Astrocyte of the hippocampus (primary cell): ENCODE measurements around the gene LUC7L.
"Not testable (repeated sequence)": the region's sequence is repeated elsewhere in the genome, so short reads cannot be mapped to it uniquely, and the experiment has no call there.

ENCODE experiments used
- DNase-seq: peaks from one replicate; pipeline ENCODE4 v3.0.0; 2011; ENCODE audit warnings: low read depth, low spot score

Gene LUC7L

DNA sequence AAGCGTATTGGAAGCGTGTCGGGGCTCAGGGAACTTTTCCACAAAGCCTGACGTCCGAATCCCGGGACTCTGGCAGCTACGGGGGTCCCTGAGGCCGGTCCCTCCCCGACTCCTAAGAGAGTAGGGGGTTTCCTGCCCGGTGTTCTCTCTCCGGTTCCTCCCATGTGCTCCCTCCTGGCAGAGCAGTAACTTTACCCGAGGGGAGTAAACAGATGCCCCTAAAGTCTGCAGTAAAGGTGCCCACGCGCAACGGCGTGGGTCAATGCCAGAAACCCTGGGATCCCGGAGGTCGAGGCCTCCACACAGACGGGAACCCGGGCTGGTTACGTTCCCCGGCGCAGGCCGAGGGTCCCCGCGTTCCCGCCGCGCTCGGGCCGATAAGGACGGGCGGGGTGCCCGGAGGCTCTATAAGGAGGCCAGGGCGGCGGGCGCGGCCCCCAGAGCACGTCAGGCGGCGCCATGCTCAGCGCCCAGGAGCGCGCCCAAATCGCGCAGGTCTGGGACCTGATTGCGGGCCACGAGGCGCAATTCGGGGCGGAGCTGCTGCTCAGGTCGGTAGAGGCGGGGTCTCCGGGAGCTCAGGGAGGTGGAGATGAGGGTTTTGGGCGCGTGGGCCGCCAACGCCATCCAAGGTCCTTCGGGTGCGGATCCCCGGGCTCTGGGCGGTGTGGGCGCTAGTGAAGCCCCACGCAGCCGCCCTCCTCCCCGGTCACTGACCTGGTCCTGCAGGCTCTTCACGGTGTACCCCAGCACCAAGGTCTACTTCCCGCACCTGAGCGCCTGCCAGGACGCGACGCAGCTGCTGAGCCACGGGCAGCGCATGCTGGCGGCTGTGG, 63.5 kb downstream of the LUC7L start, which contains the start of gene HBM:
Gene HBM (plus strand): TSS at position 440 of the 836 bp plus-strand sequence. CDS start 20 bp downstream, at position 460.
- no peak for DNase-seq

DNA sequence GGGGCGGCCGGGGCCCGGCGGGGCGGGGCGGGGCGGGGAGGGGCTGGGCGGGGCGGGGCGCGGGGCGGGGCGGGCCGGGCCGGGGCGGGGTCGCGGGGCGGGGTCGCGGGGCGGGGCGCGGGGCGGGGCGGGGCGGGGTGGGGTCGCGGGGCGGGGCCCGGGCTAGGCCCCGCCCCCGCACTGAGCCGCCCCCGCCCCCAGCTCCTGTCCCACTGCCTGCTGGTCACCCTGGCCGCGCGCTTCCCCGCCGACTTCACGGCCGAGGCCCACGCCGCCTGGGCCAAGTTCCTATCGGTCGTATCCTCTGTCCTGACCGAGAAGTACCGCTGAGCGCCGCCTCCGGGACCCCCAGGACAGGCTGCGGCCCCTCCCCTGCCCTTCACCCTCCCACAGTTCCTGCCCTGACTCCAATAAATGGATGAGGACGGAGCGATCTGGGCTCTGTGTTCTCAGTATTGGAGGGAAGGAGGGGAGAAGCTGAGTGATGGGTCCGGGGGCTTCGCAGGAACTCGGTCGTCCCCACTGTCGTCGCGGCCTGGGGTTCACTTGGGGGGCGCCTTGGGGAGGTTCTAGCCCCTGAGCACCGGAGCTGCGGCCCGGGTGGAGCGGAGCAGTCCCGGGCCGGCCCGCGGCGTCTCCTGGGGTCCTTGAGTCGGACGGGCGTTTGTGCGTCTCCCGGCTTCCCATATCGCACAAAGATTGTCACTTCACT, 64.3 kb downstream of the LUC7L start:
- no peak for DNase-seq

DNA sequence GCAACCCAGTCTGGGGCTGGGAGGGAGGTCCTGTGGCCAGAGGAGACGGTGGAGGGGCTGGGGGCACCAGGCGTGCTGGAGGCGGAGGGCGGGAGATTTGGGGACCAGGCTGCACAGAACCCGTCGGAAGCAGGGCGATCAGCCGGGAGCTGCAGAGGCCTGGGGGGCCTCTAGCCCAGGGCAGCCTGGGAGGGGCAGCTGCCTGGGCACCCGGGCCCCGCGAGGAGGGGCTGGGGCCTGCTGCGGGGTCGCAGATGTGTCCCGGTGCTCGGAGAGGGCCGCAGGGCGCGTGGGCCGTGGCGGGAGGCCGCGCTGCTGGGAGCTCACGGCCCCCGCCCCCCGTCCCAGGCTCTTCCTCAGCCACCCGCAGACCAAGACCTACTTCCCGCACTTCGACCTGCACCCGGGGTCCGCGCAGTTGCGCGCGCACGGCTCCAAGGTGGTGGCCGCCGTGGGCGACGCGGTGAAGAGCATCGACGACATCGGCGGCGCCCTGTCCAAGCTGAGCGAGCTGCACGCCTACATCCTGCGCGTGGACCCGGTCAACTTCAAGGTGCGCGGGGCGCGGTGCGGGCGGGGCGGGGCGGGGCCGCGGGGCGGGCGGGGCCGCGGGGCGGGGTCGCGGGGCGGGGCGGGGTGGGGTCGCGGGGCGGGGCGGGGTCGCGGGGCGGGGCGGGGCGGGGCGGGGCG, 65.0 kb downstream of the LUC7L start:
- DNase-seq, result not testable (repeated sequence)

DNA sequence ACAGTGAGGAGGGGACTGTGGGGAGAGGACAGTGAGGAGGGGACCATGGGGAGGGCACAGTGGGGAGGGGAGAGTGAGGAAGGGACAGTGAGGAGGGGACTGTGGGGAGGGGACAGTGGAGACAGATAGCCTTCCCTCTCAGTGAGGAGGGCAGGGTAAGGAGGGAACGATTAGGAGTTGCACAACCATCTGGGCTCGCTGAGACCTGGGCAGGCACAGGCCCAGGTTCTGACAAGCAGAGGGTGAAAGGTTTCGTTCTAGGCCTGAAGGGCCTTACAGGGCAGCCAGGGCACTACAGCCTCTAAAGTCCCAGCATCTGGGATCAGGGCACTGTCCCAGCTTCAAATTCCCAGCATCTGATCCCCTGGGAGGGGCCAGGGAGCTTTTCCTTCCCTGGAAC, 65.6 kb downstream of the LUC7L start:
- DNase-seq, result not testable (repeated sequence)

DNA sequence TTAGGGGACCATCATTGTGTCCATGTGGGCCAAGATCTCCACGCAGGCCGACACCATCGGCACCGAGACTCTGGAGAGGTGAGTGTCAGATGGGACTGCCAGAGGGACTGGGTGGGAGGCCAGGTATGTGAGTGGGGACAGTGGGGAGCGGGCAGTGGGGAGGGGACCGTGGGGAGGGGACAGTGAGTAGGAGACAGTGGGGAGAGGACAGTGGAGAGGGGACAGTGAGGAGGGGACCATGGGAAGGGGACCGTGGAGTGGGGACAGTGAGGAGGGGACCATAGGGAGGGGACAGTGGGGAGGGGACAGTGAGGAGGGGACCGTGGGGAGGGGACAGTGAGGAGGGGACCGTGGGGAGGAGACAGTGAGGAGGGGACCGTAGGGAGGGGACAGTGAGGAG, 66.1 kb downstream of the LUC7L start:
- DNase-seq, result not testable (repeated sequence)

DNA sequence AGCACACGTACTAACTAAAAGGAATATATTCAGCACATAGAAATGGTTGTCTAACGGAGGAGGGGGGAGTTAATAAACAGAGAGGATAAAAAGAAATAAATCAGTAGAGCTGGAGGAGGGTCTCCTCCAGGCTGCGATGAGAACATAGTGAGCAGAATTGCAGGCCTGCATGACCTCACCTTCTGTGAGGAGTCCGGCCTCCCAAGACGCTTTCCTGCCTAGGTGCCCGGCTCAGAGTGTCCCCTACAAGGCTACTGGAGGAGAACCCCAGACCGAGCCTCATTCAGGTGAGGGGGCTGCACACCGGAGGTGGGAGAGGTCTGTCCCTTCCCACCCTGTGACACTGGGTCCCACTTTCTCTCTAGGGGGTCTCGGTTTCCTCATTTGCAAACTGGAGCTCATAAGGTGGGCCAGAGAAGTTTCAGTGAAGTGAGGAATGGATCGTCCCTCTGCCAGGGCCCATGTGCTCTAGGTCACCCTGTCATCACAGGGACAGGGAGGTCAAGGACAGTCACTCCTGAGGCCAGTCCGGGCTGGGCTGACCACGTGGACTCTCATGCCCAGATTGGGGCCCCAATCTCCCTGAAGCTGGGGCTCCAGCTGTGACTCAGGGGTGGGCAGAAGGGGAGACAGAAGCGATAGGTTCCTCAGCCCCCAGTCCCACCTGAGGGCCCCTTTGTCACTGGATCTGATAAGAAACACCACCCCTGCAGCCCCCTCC, 66.8 kb downstream of the LUC7L start:
- no peak for DNase-seq

DNA sequence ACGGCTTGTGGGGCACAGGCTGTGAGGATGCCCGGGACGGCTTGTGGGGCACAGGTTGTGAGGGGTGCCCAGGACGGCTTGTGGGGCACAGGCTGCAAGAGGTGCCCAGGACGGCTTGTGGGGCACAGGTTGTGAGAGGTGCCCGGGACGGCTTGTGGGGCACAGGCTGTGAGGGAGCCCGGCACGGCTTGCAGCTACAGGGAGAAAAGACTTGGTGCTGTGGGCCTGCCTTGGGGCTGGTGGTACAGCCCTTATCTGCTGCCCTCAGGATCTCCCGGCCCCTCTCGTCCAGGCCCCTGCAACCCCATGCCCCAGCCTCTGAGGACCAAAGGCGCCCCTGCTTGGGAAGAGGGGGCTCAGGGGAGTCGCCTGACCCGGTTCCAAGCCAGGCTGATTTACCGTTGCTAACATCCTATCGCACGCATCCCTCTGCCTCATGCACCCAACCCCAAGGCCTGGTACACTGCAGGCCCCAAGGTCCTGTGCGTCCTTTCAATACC, 68.5 kb downstream of the LUC7L start:
- no peak for DNase-seq

DNA sequence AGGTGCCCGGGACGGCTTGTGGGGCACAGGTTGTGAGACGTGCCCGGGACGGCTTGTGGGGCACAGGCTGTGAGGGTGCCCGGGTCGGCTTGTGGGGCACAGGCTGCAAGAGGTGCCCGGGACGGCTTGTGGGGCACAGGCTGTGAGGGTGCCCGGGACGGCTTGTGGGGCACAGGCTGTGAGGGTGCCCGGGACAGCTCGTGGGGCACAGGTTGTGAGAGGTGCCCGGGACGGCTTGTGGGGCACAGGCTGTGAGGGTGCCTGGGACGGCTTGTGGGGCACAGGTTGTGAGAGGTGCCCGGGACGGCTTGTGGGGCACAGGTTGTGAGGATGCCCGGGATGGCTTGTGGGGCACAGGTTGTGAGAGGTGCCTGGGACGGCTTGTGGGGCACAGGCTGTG, 69.0 kb downstream of the LUC7L start:
- DNase-seq, result not testable (repeated sequence)

DNA sequence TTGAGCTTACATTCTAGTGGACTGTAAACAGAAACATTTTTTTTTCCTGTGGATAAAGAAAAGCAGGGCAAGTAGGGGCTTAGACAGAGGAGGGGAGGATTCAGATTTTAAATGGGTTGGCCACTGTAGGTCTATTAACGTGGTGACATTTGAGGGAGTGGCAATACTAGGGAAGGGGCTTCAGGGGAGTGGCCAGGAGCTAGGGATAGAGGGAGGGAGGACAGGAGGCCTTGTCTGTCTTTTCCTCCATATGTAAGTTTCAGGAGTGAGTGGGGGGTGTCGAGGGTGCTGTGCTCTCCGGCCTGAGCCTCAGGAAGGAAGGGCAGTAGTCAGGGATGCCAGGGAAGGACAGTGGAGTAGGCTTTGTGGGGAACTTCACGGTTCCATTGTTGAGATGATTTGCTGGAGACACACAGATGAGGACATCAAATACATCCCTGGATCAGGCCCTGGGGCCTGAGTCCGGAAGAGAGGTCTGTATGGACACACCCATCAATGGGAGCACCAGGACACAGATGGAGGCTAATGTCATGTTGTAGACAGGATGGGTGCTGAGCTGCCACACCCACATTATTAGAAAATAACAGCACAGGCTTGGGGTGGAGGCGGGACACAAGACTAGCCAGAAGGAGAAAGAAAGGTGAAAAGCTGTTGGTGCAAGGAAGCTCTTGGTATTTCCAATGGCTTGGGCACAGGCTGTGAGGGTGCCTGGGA, 70.0 kb downstream of the LUC7L start:
- DNase-seq, result no peak

DNA sequence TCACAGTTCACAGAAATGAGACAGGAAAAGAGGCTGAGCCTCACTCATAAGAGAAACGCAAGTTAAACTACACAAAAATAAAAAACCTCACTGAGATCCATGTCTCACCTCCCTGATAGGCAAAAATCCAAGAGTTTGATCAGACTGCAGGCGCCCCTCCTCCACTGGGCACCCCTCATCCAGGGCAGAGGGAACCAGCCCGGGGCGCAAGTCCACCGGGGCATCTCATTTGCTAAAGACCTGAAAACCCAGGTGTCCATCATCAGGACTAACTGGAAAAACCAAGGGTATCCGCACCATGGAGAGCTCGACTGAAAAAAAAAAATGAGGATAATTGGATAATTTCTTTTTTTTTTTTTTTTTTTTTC, 74.2 kb downstream of the LUC7L start:
- no peak for DNase-seq

DNA sequence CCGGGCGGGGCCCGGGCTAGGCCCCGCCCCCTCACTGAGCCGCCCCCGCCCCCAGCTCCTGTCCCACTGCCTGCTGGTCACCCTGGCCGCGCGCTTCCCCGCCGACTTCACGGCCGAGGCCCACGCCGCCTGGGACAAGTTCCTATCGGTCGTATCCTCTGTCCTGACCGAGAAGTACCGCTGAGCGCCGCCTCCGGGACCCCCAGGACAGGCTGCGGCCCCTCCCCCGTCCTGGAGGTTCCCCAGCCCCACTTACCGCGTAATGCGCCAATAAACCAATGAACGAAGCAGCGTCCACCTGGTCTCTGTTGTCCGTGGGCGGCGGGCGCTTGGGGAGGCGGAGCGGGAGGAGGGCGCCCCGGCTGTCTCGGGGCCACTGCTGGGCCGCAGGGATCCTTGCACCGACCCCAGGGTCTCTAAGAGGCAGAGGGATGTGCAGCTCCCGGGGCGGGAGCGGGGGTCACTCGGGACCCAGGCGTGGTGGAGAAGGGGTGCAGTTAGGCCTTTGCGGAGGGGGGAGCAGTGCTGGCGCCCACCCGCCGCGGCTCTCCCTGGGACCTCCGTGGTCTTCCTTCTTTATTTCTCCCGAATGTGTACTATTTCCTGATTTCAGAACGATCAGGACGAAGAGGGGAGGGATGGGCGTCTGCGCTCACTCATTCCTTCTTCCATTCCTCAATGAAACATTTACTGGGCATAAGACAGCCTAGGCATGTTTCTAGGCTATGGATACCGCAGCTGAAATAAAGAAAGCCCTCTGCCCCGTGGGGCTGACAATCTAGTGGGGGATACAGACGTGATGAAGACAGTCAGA, 74.8 kb downstream of the LUC7L start:
- peak; percentile 39 for DNase-seq

DNA sequence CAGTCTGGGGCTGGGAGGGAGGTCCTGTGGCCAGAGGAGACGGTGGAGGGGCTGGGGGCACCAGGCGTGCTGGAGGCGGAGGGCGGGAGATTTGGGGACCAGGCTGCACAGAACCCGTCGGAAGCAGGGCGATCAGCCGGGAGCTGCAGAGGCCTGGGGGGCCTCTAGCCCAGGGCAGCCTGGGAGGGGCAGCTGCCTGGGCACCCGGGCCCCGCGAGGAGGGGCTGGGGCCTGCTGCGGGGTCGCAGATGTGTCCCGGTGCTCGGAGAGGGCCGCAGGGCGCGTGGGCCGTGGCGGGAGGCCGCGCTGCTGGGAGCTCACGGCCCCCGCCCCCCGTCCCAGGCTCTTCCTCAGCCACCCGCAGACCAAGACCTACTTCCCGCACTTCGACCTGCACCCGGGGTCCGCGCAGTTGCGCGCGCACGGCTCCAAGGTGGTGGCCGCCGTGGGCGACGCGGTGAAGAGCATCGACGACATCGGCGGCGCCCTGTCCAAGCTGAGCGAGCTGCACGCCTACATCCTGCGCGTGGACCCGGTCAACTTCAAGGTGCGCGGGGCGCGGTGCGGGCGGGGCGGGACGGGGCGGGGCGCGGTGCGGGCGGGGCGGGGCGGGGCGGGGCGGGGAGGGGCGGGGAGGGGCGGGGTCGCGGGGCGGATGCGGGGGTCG, 75.6 kb downstream of the LUC7L start:
- not testable (repeated sequence) for DNase-seq

DNA sequence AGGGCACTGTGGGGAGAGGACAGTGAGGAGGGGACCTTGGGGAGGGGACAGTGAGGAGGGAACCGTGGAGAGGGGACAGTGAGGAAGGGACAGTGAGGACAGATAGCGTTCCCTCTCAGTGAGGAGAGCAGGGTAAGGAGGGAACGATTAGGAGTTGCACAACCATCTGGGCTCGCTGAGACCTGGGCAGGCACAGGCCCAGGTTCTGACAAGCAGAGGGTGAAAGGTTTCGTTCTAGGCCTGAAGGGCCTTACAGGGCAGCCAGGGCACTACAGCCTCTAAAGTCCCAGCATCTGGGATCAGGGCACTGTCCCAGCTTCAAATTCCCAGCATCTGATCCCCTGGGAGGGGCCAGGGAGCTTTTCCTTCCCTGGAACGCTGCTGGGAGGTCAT, 76.1 kb downstream of the LUC7L start:
- not testable (repeated sequence) for DNase-seq

DNA sequence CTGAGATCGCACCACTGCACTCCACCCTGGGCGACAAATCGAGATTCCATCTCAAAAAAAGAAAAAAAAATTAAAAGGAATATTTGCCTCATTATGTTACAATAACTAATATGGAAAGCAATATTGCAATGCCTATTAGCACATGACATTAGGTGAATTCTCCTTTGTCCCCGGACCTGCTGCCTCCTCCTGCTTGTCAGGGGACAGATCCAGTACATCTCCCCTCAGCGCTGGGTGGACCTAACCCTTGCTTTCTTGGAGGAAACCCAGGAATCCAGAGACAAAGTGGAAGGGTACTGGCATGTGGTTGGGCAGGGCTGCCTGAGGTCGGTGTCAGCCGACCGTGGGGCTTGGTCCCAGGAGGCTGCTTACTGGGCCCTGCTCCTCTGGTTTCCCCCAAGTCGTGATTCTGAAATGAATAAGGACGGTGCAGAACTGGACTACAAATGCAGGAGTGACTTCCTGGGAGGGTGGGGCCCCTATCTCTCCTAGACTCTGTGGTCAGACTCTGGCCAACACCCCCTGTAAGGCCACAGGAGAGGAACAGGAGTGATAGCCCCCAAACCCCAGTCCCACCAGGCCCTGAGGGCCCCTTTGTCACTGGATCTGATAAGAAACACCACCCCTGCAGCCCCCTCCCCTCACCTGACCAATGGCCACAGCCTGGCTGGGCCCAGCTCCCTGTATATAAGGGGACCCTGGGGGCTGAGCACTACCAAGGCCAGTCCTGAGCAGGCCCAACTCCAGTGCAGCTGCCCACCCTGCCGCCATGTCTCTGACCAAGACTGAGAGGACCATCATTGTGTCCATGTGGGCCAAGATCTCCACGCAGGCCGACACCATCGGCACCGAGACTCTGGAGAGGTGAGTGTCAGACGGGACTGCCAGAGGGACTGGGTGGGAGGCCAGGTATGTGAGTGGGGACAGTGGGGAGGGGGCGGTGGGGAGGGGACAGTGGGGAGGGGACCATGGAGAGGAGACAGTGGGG, 76.8 kb downstream of the LUC7L start, which contains the start of gene HBZ:
Gene HBZ (plus strand): TSS at position 504 of the 988 bp plus-strand sequence. CDS start 266 bp downstream, at position 770.
- no peak for DNase-seq

DNA sequence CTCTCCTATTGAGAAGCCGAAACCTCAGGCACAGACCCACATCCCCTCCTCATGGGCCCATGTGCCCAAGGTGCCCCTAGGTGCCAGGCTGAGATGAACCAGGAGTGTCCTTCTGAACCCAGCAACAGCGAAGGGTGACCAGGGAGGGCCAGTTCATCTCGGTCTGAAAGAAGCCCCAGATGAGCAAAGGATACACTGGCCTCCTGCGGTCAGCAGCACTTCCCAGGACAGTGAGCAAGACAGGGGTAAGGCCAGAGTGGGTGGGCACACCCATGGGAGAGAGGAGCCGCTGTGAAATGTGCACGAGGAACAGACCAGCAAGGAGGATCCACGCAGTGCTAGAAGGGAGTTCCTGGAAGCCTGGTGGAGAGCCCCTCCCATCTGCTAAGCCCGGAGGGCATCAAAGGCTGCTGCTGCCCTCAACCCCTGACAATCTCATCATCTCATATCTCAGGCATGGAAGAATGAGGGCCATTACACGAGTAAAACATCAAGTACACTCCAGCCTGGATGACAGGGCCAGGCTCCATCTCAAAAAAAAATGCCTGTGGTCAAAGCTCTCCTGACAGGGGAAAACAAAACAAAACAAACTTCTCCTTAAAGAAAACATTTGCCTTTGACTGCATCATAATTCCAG, 80.1 kb downstream of the LUC7L start:
- DNase-seq, result peak; percentile 72

DNA sequence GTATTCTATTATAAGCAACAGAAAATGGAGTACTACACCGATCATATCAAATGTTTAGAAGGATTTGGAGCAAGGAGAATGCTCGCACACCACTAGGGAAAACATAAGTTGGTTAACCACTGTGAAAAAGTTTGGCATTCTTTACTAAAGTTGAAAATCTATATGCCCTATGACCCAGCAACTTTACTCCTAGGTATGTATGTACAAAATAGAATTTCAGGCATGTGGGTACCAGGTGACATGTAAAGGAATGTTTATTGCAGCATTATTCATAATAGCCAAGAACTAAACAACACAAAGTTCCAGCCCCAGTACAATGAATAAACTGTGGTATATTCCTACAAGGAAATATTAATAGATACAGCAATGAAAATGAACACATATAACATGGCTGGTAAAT, 82.6 kb downstream of the LUC7L start:
- no peak for DNase-seq

DNA sequence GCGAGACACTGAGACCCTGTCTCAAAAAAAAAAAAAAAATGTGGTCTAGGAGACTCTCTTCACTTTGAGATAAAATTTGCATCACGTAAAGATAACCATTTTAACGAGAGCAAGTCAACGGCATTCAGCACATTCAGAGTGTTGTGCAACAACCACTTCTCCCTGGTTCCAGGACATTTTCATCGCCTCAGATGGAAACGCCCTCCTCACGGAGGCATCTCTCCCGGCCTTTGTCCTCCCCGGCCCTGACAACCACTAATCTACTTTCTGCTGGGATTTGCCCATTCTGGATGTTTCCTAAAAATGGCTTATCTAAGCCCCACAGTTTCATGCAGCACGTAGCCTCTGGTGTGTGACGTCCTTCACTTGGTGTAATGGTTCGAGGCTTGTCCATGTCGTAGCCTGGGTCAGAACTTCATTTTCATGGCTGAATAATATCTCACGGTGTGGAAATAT, 84.4 kb downstream of the LUC7L start:
- no peak for DNase-seq
